Activated CD8-positive, alpha-beta memory T cell treated with anti-CD3 and anti-CD28 coated beads, Interleukin-2, amount 10 ng/mL, durations not matched to agents 7 days and 5 days (primary cell): ENCODE results near the gene CEBPZ. TPM values are rescaled to one million over a fixed set of nuclear protein-coding genes. Genes with fewer than 3 reads are reported as not detected.

Experiments used
- ATAC-seq: fragments of 150-1000 bp; cut with Tn5 transposase; one replicate; pipeline ENCODE4 v1.10.0; 2021; ENCODE audit warnings: moderate library complexity
- CTCF ChIA-PET: fragments of 350-600 bp; sonication (Branson Sonifier 250); formaldehyde crosslinking; loops from one replicate; lab custom pipeline; 2021; ENCODE audit warnings: antibody characterized with exemption; lab: Charles Lee
- DNase-seq: peaks from one replicate; pipeline ENCODE4 v3.0.0-alpha.2; 2020
- H3K27ac Mint-ChIP-seq: one replicate; pipeline ENCODE4 v1.8.0; 2021; ENCODE audit warnings: mild to moderate bottlenecking, mixed read lengths
- H3K27me3 Mint-ChIP-seq: one replicate; pipeline ENCODE4 v1.8.0; 2021; ENCODE audit warnings: mixed read lengths
- H3K36me3 Mint-ChIP-seq: one replicate; pipeline ENCODE4 v1.8.0; 2021; ENCODE audit warnings: mild to moderate bottlenecking, mixed read lengths
- H3K4me1 Mint-ChIP-seq: one replicate; pipeline ENCODE4 v1.8.0; 2021; ENCODE audit warnings: mixed read lengths
- H3K4me3 Mint-ChIP-seq: one replicate; pipeline ENCODE4 v1.8.0; 2021; ENCODE audit warnings: mild to moderate bottlenecking, moderate library complexity, mixed read lengths
- H3K9me3 Mint-ChIP-seq: one replicate; pipeline ENCODE4 v1.8.0; 2022; ENCODE audit warnings: low read depth, mixed read lengths
- total RNA-seq, 2 experiments: library from RNA; stranded (reverse); gene quantifications; one replicate each; pipeline ENCODE4 v1.2.3, GENCODE V29; 2021

CEBPZ gene
- total RNA-seq, 2 experiments from 2014 or later = 52.2 to 73.3 TPM

DNA sequence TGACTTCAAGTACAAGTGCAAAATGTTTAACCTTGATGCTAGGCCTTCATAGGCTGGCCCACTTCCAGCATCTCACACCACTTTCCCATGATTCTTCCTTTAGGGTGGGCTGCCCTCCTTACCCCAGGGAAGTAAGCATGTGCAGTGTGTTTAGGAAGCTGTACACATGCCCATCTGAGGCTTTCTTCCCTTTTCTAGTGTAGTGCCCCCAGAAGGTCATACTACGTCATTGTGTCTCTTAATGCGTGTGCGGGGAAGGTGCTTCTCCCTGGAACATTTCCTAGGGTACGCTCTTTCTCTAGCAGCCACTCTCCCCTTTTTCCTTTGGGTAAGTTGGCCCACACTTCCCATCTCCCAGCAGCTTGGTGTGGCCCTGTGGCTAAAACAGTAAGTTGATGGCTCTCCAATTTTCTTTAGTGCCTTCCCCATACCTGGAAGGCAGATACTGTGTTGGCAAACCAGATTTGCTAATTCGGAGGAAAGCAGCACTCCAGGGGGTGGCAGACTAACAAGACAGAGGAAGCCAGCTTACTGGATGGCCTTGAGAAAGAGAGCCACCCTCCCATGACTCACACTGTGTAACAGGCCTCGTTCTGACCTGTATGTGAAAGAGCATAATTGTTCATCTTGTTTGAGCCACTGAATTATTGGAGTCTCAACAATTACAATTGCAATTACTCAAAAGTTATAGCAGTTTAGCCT, 41.8 kb downstream of the CEBPZ start:
- peaks cover 20% of the 10 kb centered on the region for H3K27me3 Mint-ChIP-seq
- CTCF ChIA-PET = interaction anchor here (0.6 to 1.8 kb wide), 4 partner anchors 7 to 21 kb away, joined by 3 to 6 read pairs (median 4); no protein-coding TSS in a partner anchor
- H3K27ac Mint-ChIP-seq = no peak overlapping the region
- peaks cover 10% of the 10 kb centered on the region for H3K4me1 Mint-ChIP-seq
- no peaks in the 10 kb centered on the region for H3K9me3 Mint-ChIP-seq
- H3K4me3 Mint-ChIP-seq = no peak overlapping the region
- H3K36me3 Mint-ChIP-seq = no peaks in the 10 kb centered on the region
- peak; percentile 42 for ATAC-seq
- DNase-seq = no peak

- DNase-seq = no peak
- peaks cover 22% of the 10 kb centered on the region for H3K27me3 Mint-ChIP-seq
Observed at GRCh38 chr2:37188570-37188969, 42.8 kb downstream of the CEBPZ start, which contains the start of gene SULT6B1. Gene SULT6B1 (minus strand): TSS chr2:37188670. CDS start chr2:37188640, 30 bp downstream.

DNA sequence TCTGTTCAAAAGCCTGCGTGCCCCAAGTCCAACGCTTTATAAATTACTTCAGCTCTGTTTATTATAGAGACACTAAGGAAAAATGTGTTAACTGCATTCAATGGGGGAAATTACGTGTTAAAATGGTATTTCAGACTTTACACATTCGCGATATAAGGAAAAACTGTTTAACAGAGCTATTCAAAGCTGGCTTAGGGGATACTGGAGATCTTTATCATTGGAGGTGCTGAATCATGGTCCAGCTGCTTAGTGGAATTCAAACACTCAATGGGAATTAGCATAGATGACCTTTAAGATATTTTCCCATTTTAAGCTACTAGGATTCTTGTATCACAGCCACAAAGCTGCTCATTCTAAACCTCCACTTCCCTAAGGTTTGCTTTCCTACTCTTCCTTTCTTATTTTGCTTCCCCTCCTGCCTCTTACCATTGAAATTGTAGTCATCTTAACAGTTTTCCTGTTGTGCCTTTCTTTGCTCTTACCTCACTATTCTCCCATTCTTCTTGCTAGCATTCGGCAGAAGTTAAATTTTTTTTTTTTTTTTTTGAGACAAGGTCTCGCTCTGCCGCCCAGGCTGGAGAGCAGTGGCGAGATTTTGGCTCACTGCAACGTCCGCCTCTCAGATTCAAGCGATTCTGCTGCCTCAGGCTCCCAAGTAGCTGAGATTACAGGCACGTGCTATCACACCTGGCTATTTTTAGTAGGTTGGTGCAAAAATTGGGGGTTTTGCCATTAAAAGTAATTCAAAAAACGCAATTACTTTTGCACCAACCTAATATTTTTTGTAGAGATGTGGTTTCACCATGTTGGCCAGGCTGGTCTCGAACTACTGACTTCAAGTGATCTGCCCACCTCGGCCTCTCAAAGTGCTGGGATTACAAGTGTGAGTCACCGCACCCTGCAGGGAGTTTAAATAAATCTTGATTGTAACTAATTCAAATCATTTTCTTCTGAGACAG, 49.4 kb downstream of the CEBPZ start:
- CTCF ChIA-PET = interaction anchor here (0.5 to 0.8 kb wide), 3 partner anchors 8 to 214 kb away, joined by 3 to 5 read pairs (median 5); no protein-coding TSS in a partner anchor
- Mint-ChIP-seq H3K4me3 (no peak overlapping the region), H3K27ac (no peak overlapping the region), H3K4me1 (peaks cover 8% of the 10 kb centered on the region), H3K36me3 (no peaks in the 10 kb centered on the region), H3K9me3 (no peaks in the 10 kb centered on the region), H3K27me3 (peaks cover 49% of the 10 kb centered on the region)
- ATAC-seq = no peak
- DNase-seq = no peak

More at GRCh38 chr2:37188570-37188969, 42.8 kb downstream of the CEBPZ start, which contains the start of gene SULT6B1:
- ATAC-seq = no peak
- no peaks in the 10 kb centered on the region for H3K9me3 Mint-ChIP-seq
- no peak within 1 kb of the TSS for H3K4me3 Mint-ChIP-seq
- peaks cover 10% of the 10 kb centered on the region for H3K4me1 Mint-ChIP-seq
- CTCF ChIA-PET = interaction anchor here (1.2 to 1.8 kb wide), 2 partner anchors 10 to 20 kb away, joined by 4 to 6 read pairs; no protein-coding TSS in a partner anchor
- H3K27ac Mint-ChIP-seq = no peak within 1 kb of the TSS
- no peaks in the 10 kb centered on the region for H3K36me3 Mint-ChIP-seq

- DNase-seq = no peak
- Mint-ChIP-seq H3K4me1 (peaks cover 8% of the 10 kb centered on the region), H3K27ac (no peak overlapping the region), H3K36me3 (no peaks in the 10 kb centered on the region), H3K4me3 (no peak overlapping the region), H3K27me3 (peaks cover 42% of the 10 kb centered on the region), H3K9me3 (no peaks in the 10 kb centered on the region)
- no peak for ATAC-seq
- CTCF ChIA-PET = no interaction called here
Observed at GRCh38 chr2:37180640-37181039, 50.8 kb downstream of the CEBPZ start.

- Mint-ChIP-seq H3K9me3 (no peaks in the 10 kb centered on the region), H3K27ac (no peak overlapping the region), H3K27me3 (peaks cover 42% of the 10 kb centered on the region), H3K36me3 (no peaks in the 10 kb centered on the region), H3K4me3 (no peak overlapping the region), H3K4me1 (peaks cover 8% of the 10 kb centered on the region)
- ATAC-seq = no peak
- no peak for DNase-seq
- CTCF ChIA-PET = interaction anchor here (1.2 kb wide), 1 partner anchor 652 kb away, joined by 3 read pairs; no protein-coding TSS in a partner anchor
Observed at GRCh38 chr2:37180006-37180639, 51.3 kb downstream of the CEBPZ start.

- Mint-ChIP-seq H3K27ac (no peak overlapping the region), H3K4me3 (no peak overlapping the region), H3K9me3 (no peaks in the 10 kb centered on the region), H3K36me3 (no peaks in the 10 kb centered on the region), H3K4me1 (no peaks in the 10 kb centered on the region), H3K27me3 (peaks cover 5% of the 10 kb centered on the region)
- DNase-seq (no peak), ATAC-seq (no peak)
- CTCF ChIA-PET = interaction anchor here (0.7 kb wide), 1 partner anchor 718 kb away, joined by 4 read pairs; no protein-coding TSS in a partner anchor
Observed at GRCh38 chr2:37173741-37174140, 57.7 kb downstream of the CEBPZ start.

DNA sequence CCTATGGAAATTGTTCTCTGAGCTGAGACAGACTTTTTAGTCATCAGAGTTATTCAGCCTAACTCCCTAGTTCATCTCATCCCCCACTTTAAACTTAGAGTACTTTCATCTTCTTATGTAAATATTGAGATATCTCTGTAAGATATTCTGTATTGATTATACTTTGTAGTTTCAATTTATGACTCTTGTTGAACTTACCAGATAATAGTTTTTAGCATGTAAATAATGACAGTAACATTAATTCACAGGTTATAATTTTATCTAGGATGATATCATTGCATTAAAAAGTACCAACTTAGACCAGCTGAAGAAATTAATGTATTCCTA, 59.8 kb downstream of the CEBPZ start:
- ATAC-seq (no peak), DNase-seq (no peak)
- Mint-ChIP-seq H3K4me3 (no peak overlapping the region), H3K4me1 (no peaks in the 10 kb centered on the region), H3K9me3 (no peaks in the 10 kb centered on the region), H3K27ac (no peak overlapping the region), H3K36me3 (no peaks in the 10 kb centered on the region), H3K27me3 (peaks cover 1% of the 10 kb centered on the region)
- CTCF ChIA-PET = no interaction called here

DNA sequence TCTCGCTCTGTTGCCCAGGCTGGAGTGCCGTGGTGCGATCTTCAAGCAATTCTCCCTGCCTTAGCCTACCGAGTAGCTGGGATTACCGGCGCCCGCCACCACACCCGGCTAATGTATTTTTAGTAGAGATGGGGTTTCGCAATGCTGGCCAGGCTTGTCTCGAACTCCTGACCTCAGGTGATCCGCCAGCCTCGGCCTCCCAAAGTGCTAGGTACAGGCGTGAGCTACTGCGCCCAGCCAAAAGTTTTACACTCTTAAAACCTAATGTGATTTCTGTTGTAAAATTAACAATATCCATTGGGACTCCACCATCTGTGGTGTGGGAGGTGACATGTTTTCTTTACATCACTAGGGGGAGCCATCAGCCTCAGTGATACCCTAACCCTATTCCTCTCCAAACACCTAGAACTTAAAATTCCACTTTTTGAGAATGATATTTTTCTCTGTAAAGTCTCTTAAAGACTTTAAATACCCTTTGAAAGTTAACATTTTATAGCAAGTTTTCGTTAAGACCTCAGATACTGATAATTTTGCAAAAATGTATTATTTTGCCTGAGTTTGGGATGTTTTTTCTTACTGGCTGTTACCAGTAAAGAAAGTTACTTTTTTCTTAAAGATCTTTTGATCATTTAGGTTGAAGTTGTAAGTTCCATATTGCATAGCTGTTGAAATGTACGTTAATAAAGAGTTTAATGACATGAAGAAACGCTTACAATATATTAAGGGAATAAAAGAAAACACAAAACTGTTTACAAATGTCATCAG, 63.0 kb downstream of the CEBPZ start:
- no peak overlapping the region for H3K4me3 Mint-ChIP-seq
- peak; percentile 89 for ATAC-seq

GRCh38 chr2:37167636-37168180, 63.7 kb downstream of the CEBPZ start:
- CTCF ChIA-PET = interaction anchor here (0.6 to 3.1 kb wide), 10 partner anchors 9 to 355 kb away, joined by 3 to 14 read pairs (median 4); no protein-coding TSS in a partner anchor
- no peak for ATAC-seq
- no peak overlapping the region for H3K4me3 Mint-ChIP-seq
- H3K27ac Mint-ChIP-seq = no peak overlapping the region
- no peak for DNase-seq
- H3K36me3 Mint-ChIP-seq = peaks cover 14% of the 10 kb centered on the region
- H3K9me3 Mint-ChIP-seq = peaks cover 10% of the 10 kb centered on the region
- no peaks in the 10 kb centered on the region for H3K4me1 Mint-ChIP-seq
- no peaks in the 10 kb centered on the region for H3K27me3 Mint-ChIP-seq

More for the DNA sequence above, 63.0 kb downstream of the CEBPZ start:
- H3K36me3 Mint-ChIP-seq = peaks cover 12% of the 10 kb centered on the region
- H3K4me1 Mint-ChIP-seq = no peaks in the 10 kb centered on the region
- H3K27me3 Mint-ChIP-seq = no peaks in the 10 kb centered on the region
- CTCF ChIA-PET = interaction anchor here (0.6 to 3.1 kb wide), 12 partner anchors 8 to 754 kb away, joined by 3 to 14 read pairs (median 3); partner anchors contain the start of gene SULT6B1
- no peak overlapping the region for H3K27ac Mint-ChIP-seq
- peaks cover 10% of the 10 kb centered on the region for H3K9me3 Mint-ChIP-seq
- peak; percentile 45 for DNase-seq

GRCh38 chr2:37164757-37165156, 66.6 kb downstream of the CEBPZ start:
- no peak for DNase-seq
- Mint-ChIP-seq H3K4me1 (peaks cover 3% of the 10 kb centered on the region), H3K27me3 (no peaks in the 10 kb centered on the region), H3K4me3 (no peak overlapping the region), H3K9me3 (peaks cover 10% of the 10 kb centered on the region), H3K27ac (no peak overlapping the region), H3K36me3 (peaks cover 16% of the 10 kb centered on the region)
- CTCF ChIA-PET = interaction anchor here (0.6 to 1.8 kb wide), 2 partner anchors 713 to 904 kb away, joined by 3 to 6 read pairs; no protein-coding TSS in a partner anchor
- no peak for ATAC-seq

- H3K27ac Mint-ChIP-seq = peak within 1 kb of the TSS; percentile 98
- CTCF ChIA-PET = interaction anchor here (0.6 to 3.4 kb wide), 6 partner anchors 10 to 82 kb away, joined by 3 to 14 read pairs (median 3); partner anchors contain the start of gene CEBPZOS
- no peaks in the 10 kb centered on the region for H3K27me3 Mint-ChIP-seq
- no peaks in the 10 kb centered on the region for H3K9me3 Mint-ChIP-seq
- peak; percentile 96 for ATAC-seq
- peak; percentile 95 for DNase-seq
- peaks cover 46% of the 10 kb centered on the region for H3K4me1 Mint-ChIP-seq
- peaks cover 43% of the 10 kb centered on the region for H3K36me3 Mint-ChIP-seq
- H3K4me3 Mint-ChIP-seq = peak within 1 kb of the TSS; percentile 98
Observed at GRCh38 chr2:37156857-37157714, 74.3 kb downstream of the CEBPZ start, which contains the start of gene EIF2AK2. Gene EIF2AK2 (minus strand): TSS chr2:37156980. CDS start chr2:37147806, 9,174 bp downstream.
